ENCODE data around the gene AKR7A3.

GRCh38 chr1:19234224-19234623, 54.3 kb downstream of the AKR7A3 start:
- TF ChIP-seq POLR2AphosphoS5 (IDR thresholded peaks at IDR 0.05) = no peak
- no peak for TF ChIP-seq CTCF (IDR thresholded peaks at IDR 0.05)
